ENCODE measurements around the gene WDR90.

WDR90 gene

DNA sequence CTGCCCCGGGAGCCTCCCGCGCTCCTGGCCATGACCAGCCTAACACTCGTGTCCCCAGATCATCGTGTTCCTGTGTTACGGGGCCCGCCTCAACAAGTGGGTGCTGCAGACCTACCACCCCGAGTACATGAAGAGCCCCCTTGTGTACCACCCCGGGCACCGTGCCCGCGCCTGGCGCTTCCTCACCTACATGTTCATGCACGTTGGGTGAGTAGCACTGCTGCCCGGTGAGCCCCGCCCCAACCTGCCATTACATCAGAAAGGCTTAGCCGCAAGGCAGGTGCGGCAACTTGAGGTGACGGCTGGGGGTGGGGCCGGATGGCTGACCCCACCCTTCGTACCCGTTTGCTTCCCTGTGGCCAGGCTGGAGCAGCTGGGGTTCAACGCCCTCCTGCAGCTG, 27.7 kb downstream of the WDR90 start:
- no peak for DNase-seq (ENCODE audit: low read depth)

DNA sequence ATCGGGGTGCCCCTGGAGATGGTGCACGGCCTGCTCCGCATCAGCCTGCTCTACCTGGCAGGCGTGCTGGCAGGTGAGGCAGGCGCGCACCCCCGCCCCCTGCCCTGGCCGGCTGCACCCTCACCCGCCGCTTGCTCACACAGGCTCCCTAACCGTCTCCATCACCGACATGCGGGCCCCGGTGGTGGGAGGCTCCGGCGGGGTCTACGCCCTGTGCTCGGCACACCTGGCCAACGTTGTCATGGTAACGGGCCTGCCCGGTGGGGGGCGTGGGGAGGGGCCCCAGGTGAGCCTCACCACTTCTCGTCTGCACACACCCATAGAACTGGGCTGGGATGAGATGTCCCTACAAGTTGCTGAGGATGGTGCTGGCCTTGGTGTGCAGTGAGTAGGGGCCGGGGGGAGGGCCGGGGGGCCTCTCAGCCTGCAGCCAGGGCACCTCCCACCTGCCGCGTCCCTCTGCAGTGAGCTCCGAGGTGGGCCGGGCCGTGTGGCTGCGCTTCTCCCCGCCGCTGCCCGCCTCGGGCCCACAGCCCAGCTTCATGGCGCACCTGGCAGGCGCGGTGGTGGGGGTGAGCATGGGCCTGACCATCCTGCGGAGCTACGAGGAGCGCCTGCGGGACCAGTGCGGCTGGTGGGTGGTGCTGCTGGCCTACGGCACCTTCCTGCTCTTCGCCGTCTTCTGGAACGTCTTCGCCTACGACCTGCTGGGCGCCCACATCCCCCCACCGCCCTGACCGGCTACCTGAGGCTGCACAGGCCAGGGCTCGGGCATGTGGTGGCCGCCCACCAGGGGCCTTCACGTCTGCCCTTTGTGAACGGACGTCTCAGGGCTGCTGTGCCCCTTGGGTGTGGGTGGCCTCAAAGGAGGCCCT, 28.4 kb downstream of the WDR90 start:
- no peak for DNase-seq (ENCODE audit: low read depth)

DNA sequence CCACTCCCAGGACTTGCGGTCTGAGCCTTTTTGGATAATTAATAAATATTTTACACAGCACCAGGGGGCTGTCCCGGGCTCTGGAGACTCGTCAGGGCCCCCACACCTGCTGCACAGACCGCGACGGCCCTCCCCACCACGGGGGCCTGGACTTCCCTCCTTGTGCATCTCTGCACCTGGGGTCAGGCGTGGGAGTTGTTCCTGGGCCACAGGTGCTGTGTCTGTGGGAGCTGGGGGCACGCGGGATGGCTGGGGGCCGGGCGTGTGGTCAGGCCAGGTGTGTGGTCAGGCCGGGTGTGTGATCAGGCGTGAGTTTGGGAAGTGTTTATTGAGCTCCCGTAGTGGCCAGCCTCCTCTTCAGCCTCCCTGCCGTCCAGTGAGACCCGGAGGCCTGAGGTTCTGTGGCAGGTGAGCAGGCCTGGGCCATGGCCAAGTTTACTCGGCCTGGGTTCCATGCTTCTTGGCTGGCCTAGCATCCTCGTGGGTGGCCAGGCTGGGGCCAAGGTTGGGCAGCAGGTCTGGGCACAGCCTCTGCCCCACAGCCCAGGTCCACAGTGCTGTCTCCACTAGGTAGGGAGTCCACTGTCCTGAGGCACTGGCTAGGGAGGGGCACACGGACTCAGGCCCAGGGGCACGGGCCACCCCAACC, 29.2 kb downstream of the WDR90 start:
- no peak for DNase-seq (ENCODE audit: low read depth)

DNA sequence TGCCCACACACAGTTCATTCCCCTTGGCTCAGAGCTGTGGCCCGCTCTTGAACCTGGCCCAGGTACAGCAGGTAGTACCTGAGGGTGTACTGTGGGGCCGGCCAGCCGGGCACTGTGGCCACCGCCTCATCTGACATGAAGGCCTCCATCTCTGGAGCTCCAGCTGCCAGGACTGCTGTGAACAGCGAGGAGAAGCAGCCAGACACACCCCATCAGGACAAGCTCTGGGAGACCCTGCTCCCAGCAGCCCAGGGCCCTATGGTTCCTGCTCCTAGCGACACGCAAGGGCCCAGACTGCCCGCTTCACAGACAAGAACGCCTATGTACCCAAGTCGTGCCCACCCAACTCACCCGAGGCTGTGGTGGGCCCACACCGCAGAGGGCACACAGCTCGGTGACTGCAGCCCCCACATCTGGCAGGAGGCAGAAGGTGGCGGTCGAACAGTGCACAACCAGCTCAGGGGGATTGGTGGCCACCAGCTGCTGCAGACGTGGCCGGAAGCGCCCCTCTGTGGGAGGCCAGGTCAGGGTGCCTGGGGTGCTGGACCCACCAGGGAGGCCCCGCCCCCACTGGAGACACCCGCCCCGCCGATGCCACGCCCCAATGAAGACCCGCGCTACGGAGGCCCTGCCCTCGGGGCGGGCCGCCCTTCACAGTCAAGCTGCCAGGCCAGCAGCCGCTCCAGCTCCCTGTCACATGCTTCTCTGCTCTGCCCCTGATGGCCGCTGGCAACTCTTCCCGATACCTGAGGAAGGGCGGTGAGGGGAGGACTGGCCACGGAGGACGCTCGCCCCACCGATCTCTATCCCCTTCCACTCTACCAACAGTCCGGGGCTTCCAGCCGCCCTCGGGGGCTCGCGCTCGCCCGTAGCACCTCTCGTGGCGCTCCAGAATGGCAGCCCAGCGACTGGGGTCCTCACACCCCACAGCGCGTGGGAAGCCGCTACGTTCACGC, 30.0 kb downstream of the WDR90 start:
- no peak for DNase-seq (ENCODE audit: low read depth)

DNA sequence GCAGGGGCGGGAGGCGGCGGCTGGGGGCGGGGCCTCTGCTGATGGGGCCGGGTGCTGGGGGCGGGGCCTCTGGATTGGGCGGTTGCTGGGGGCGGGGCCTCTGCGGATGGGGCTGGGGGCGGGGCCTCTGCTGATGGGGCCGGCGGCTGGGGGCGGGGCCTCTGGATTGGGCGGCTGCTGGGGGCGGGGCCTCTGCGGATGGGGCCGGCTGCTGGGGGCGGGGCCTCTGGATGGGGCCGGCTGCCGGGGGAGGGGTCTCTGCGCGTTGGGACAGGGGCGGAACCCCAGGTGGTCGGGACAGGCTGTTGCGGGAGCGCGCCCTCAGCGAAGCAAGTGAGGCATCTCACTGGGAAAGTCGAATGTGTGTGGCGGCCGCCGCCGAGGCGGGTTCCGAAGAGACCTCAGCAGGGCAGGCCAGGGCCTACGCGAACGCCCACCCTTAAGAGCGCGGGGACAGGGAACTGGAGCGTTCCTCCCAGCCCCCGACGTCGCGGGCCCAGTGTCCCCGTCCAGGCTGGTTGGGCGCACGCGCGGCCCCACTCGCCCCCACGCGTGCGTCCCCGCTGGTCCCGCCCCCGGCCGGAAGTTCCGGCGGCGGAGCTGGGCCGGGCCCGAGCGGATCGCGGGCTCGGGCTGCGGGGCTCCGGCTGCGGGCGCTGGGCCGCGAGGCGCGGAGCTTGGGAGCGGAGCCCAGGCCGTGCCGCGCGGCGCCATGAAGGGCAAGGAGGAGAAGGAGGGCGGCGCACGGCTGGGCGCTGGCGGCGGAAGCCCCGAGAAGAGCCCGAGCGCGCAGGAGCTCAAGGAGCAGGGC, 30.9 kb downstream of the WDR90 start, which contains the start of gene STUB1:
Gene STUB1 (plus strand): TSS at position 597 of the 811 bp plus-strand sequence. CDS start 116 bp downstream, at position 713.
- DNase-seq (ENCODE audit: low read depth): peak; percentile 77

DNA sequence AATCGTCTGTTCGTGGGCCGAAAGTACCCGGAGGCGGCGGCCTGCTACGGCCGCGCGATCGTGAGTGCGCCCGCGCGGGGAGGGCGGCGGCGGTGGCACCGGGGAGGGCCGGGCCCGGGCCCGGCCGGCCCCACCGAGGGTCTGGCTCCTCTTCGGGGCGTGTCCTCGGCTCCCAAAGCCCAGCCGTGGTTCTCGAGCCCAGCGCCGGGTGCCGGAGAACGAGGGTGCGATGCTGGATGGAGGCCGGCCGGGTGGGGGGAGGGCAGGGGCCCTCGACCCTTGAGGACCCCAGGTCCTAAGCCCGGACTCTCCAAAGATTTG, 31.4 kb downstream of the WDR90 start:
- DNase-seq (ENCODE audit: low read depth): no peak

DNA sequence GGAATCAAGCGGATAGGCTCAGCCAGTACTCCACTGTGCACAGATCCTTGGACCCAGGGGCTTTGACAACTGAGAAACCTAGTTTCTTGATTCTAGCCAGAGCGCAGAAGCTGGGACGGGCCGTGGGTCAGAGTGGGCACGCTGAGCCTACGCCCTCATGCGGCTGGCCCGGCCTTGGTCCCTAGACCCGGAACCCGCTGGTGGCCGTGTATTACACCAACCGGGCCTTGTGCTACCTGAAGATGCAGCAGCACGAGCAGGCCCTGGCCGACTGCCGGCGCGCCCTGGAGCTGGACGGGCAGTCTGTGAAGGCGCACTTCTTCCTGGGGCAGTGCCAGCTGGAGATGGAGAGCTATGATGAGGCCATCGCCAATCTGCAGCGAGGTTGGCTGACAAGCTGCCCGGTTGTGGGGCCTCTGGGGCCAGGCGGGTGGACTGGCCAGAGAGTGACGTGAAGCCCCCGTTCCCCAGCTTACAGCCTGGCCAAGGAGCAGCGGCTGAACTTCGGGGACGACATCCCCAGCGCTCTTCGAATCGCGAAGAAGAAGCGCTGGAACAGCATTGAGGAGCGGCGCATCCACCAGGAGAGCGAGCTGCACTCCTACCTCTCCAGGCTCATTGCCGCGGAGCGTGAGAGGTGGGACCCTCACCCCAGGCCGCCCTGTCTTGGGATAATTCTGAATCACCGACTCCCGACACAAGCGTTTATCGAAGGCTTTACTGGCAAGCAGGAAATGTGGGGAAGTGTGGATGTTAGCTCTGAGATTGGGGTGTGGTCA, 32.0 kb downstream of the WDR90 start:
- DNase-seq (ENCODE audit: low read depth): no peak

DNA sequence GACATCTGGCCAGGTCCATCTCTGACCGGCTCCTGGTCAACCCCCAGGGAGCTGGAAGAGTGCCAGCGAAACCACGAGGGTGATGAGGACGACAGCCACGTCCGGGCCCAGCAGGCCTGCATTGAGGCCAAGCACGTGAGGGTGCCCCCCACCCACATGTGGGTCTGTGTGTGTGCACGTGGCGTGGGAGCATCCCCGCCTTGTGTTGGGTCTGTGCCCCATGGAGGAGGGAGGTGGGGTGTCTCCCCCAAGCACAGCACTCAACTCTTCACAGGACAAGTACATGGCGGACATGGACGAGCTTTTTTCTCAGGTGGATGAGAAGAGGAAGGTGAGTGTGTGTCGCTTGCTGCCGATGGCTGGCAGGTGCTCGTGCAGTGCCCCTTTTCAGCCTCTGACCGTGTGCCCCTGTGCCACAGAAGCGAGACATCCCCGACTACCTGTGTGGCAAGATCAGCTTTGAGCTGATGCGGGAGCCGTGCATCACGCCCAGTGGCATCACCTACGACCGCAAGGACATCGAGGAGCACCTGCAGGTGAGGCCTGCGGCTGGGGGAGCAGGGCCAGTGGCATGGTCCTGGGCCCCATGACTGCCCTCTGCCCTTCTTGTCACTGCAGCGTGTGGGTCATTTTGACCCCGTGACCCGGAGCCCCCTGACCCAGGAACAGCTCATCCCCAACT, 32.7 kb downstream of the WDR90 start:
- no peak for DNase-seq (ENCODE audit: low read depth)

DNA sequence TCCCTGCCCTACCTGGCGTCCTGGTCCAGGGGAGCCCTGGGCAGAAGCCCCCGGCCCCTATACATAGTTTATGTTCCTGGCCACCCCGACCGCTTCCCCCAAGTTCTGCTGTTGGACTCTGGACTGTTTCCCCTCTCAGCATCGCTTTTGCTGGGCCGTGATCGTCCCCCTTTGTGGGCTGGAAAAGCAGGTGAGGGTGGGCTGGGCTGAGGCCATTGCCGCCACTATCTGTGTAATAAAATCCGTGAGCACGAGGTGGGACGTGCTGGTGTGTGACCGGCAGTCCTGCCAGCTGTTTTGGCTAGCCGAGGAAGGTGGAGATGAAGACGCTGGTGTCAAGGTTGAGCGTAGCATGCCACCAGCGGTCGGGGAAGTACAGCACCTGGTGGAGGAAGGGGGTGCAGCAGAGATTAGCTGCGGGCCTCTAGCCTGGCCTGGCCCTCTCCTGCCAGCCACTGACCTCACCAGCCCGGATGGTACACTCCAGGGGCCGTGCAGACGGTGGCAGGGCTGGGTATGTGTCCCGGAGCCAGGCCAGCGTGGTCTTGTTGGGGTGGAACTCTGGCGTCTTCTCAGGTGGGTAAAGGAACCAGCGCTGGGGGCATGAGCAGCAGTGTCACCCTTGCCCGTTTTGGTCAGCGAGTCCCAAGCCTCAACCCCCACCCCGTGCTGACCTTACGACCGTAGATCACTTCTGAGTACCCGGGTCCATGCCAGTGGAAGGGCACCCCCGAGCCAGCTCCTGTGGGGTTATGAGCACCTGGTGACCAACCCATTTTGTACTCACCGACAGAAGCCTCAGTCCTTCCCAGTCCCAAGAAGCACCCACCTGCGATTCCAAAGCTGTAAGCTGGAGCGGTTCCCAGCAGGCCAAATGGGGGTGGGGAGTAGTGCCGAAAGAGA, 33.6 kb downstream of the WDR90 start:
- no peak for DNase-seq (ENCODE audit: low read depth)

DNA sequence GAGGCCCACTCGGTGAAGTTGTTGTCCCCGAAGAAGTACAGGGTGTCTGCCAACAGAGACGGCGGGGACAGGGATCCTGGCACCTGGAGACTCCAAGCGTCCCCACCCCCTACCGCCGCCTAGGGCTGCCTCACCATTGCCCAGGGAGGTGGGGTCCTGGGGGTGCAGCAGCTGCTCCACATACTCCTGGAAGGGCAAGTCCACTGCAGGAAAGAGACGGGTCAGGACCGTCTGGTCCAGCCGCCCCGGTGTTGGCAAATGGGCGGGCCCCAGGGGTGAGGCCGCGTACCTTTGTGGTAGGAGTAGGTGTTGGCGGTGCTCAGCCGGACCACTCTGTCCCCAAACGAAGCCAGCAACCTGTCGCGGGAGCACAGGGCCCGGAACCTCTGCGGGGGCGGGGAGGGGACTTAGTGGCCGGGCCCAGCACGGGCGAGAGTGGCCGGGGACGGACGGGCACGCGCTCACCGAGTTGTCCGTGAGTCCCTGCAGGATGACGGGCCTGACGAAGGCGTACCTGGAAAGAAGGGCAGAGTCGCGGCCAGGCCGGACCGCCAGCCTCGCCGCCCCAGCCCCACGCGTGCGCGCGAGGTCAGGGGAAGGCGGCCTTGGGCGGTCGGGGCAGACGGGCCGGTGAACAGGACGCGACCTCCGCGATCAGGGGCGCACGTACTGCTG, 34.4 kb downstream of the WDR90 start:
- DNase-seq (ENCODE audit: low read depth): no peak

DNA sequence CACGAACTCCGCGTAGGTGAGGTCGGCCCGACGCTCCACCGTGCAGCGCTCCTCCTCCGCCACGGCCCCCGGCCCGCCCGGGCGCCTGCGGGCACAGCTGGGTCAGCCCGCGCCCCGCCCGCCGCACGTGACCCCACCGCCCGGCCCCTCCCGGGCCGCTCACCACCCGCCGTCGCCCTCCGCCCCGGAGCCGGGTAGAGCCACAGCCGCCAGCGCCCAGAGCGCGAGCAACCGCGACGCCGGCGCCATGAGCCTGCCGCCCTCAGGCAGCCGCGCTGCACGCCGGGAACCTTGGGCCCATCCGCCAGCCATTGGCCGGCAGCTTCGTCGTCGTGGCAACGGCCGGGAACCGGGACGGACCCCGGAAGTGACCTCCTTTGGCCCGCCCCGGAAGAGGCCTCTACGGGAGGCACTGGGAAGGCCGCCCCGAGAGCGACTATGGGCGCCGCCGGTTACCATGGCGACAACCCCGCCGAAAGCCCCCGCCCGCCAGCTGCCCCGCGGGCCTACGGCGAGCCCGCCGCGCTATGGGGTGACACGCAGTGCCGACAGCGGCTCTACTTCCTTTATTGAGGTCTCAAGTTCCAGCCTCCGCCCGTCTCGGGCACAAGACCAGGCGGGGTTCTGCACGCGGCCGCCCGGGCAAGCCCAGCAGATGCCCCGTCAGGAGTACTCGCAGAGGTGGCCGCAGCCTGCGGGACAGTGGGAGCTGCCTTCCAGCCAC, 35.1 kb downstream of the WDR90 start, which contains the start of gene JMJD8:
Gene JMJD8 (minus strand): TSS at position 264 of the 724 bp plus-strand sequence. CDS start 15 bp downstream, at position 249.
- peak; percentile 91 for DNase-seq (ENCODE audit: low read depth)

DNA sequence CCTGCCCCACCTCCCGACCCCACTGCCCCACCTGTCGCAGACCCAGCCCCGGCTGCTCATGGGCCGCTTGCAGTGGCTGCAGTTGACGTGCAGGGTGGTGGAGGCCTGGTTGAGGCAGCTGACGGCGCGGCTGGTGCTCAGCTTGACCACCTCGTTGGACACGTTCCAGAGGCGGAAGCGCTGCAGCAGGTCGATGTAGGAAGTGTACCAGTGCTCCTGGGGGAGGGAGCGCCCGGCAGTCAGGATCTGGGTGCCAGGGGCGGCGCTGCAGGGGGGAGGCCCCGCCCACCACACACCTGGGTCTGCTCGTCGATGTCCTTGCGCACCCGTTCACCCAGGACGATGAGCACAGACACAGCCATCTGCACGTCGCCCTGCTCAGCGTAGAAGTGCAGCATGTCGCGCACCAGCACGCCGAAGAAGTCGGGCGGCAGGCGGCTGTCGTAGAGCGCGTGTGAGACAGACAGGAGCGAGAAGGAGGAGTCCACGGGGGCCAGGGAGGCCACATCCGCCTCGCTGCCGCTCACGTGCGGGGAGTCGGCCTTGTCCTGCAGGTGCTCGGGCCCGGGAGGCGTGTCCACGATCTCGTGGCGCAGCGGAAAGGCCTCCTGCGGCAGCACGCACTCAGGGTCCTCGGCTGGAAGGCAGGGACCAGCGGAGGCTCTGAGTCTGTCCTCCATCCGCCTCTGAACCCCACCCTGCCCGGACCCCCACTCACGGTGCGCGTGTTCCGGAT, 36.0 kb downstream of the WDR90 start:
- no peak for DNase-seq (ENCODE audit: low read depth)

DNA sequence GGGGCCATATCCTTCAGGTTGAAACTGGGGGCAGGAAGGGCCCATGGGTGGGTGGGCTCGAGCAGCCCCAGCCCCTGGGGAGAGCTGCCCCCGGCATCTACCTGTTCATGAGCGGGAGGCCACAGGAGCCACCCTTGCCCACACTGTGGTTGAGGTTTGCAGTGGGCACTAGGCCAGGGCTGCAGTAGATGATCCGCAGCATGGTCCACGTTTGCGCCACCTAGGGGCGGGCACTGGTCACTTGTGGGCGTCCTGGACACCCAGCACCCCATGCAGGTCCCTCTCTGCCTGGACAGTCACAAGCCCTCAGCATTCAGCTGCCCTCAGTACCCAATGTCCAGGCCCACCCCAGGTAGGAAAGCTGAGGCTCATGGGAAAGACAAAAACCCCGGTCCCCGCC, 36.8 kb downstream of the WDR90 start:
- no peak for DNase-seq (ENCODE audit: low read depth)

DNA sequence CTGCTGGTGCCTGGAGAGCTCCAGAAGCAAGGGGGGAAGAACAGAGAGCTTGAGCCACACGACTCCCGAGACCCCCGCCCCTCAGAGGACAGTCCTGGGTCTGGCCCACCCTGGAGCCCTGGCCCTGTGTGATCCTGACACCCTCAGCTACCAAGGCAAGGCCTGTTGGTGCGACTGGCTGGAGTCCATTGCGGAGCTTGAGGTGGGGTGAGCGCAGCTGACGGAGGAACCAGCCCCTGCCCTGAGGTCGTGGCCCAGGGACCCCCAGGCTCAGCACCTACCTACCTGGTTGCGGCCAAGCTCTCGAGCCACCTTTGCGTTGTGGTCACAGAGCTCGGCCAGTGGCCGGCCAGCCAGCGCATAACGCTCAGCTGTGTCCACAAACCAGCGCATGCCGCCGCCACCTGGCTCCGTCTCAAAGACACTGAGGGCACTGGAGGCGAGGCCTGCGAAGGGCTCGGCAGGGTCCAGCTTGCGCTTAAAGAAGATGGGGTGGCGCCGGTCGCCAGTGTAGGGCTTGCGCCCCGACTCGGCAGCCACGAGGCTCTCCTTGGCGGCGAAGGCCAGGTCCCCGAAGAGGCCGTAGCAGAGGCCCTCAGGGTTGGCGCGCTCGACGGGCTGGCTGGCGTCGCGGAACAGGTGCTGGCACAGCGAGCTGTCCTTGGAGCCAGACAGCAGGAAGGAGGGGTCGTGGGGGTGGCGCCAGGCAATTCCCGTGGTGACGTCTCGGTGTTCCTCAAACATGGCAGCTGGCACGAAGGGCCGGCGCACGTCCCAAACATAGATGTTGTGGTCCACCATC, 37.5 kb downstream of the WDR90 start:
- DNase-seq (ENCODE audit: low read depth): no peak

DNA sequence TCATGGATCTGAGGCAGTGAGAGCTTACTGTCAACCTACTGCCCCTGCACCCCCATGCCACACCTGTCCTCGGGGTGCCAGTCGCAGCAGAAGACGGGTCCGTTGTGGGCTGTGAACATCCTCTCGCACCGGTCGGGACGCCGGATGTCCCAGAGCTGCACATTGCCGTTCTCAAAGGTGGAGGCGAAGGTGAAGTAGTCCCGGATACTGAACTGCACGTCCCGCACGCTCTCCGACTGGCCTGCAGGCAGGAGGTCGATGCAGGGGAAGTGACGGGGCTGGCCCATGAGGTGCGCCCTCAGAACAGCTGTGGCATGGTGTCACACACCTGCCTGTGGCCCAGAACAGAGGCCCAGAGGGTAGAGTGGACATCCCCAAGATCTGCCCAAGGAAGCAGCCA, 38.3 kb downstream of the WDR90 start:
- DNase-seq (ENCODE audit: low read depth): no peak

Data from stimulated activated CD8-positive, alpha-beta memory T cell treated with anti-CD3 and anti-CD28 coated beads, Interleukin-12 subunit alpha, Interleukin-12 subunit beta, amount 100 ng/mL, for 1 hour (primary cell).